Measurements from ENCODE around the gene IL22RA2.

- TF ChIP-seq, protein P1, sequence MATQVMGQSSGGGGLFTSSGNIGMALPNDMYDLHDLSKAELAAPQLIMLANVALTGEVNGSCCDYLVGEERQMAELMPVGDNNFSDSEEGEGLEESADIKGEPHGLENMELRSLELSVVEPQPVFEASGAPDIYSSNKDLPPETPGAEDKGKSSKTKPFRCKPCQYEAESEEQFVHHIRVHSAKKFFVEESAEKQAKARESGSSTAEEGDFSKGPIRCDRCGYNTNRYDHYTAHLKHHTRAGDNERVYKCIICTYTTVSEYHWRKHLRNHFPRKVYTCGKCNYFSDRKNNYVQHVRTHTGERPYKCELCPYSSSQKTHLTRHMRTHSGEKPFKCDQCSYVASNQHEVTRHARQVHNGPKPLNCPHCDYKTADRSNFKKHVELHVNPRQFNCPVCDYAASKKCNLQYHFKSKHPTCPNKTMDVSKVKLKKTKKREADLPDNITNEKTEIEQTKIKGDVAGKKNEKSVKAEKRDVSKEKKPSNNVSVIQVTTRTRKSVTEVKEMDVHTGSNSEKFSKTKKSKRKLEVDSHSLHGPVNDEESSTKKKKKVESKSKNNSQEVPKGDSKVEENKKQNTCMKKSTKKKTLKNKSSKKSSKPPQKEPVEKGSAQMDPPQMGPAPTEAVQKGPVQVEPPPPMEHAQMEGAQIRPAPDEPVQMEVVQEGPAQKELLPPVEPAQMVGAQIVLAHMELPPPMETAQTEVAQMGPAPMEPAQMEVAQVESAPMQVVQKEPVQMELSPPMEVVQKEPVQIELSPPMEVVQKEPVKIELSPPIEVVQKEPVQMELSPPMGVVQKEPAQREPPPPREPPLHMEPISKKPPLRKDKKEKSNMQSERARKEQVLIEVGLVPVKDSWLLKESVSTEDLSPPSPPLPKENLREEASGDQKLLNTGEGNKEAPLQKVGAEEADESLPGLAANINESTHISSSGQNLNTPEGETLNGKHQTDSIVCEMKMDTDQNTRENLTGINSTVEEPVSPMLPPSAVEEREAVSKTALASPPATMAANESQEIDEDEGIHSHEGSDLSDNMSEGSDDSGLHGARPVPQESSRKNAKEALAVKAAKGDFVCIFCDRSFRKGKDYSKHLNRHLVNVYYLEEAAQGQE (IDR thresholded peaks at IDR 0.05; ENCODE audit: low read depth, low read length) = no peak
- TF ChIP-seq CTCF (IDR thresholded peaks at IDR 0.05) (no peak), NRF1 (IDR thresholded peaks at IDR 0.05; ENCODE audit: low read depth, low read length) (no peak), CHD2 (IDR thresholded peaks at IDR 0.05; ENCODE audit: low read length, partially characterized antibody) (no peak), RXRA (IDR thresholded peaks at IDR 0.05; ENCODE audit: borderline replicate concordance, low read depth) (no peak), EZH2phosphoT487 (IDR thresholded peaks at IDR 0.05; ENCODE audit: borderline replicate concordance, low read depth) (no peak), RAD21 (IDR thresholded peaks at IDR 0.05; ENCODE audit: low read length) (no peak), SMC3 (IDR thresholded peaks at IDR 0.05; ENCODE audit: low read depth, low read length) (no peak), RCOR1 (IDR thresholded peaks at IDR 0.05; ENCODE audit: low read length) (no peak), FOXM1 (IDR thresholded peaks at IDR 0.05; ENCODE audit: low read depth) (no peak), POLR2AphosphoS5 (IDR thresholded peaks at IDR 0.05; ENCODE audit: low read depth, low read length) (no peak), JUND (IDR thresholded peaks at IDR 0.05) (no peak), TEAD4 (IDR thresholded peaks at IDR 0.05; ENCODE audit: borderline replicate concordance, insufficient read depth) (no peak), FOXJ3 (CRISPR knock-in tag; IDR thresholded peaks at IDR 0.05) (no peak)
These were observed 15.4 kb upstream of the IL22RA2 start for GRCh38 chr6:137188855-137189254.
